Mammary epithelial cell (primary cell): ENCODE measurements around the gene TPP1.

Experiments
- CTCF ChIP-seq, 2 donors: IDR thresholded peaks in 1 of 2; conservative IDR thresholded peaks in 1 of 2; 2 replicates each; pipeline ENCODE4 v1.5.1; 2011 to 2012; ENCODE audit warnings: inconsistent platforms in 2 of 2, low read length in 2 of 2, mild to moderate bottlenecking in 2 of 2, control low read depth in 1 of 2, low read depth in 1 of 2; ENCODE audit not compliant: insufficient read depth in 1 of 2; ENCODE audit errors: extremely low read depth in 1 of 2
- EZH2 ChIP-seq: IDR thresholded peaks from 2 replicates; pipeline ENCODE4 v1.6.1; 2012; ENCODE audit warnings: low read length, inconsistent platforms, borderline replicate concordance

- TF ChIP-seq EZH2: no peak
- no peak for TF ChIP-seq CTCF (conservative IDR thresholded peaks at IDR 0.05 in 1 of 2, IDR thresholded peaks at IDR 0.05 in 1 of 2; ENCODE audit: extremely low read depth in 1 of 2, insufficient read depth in 1 of 2, low read depth in 1 of 2, low read length in 2 of 2)
These were observed 12.2 kb upstream of the TPP1 start for GRCh38 chr11:6631361-6631890.
